Measurements from ENCODE around the gene PALMD.

DNA sequence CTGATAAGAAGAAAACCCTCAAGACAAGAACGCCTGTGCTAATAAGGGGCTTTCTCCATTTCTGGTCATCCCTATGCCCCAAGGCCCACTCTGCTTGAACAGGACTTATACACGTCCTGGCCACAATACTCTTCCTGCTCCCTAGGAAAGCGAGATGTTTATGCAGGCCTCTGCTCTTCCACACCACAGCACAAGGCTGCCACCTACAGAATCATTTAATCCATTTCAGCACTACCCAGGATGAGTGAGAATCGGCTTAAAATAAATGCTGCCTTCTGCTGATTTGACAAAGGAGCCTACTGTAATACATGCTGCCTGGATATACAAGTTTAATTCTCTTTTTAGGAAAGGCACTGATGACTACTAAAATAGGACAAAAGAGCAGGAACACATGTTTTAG, 91.1 kb downstream of the PALMD start:
- no peak for TF ChIP-seq POLR2A (IDR thresholded peaks at IDR 0.05)
- TF ChIP-seq, protein P1, sequence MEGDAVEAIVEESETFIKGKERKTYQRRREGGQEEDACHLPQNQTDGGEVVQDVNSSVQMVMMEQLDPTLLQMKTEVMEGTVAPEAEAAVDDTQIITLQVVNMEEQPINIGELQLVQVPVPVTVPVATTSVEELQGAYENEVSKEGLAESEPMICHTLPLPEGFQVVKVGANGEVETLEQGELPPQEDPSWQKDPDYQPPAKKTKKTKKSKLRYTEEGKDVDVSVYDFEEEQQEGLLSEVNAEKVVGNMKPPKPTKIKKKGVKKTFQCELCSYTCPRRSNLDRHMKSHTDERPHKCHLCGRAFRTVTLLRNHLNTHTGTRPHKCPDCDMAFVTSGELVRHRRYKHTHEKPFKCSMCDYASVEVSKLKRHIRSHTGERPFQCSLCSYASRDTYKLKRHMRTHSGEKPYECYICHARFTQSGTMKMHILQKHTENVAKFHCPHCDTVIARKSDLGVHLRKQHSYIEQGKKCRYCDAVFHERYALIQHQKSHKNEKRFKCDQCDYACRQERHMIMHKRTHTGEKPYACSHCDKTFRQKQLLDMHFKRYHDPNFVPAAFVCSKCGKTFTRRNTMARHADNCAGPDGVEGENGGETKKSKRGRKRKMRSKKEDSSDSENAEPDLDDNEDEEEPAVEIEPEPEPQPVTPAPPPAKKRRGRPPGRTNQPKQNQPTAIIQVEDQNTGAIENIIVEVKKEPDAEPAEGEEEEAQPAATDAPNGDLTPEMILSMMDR (IDR thresholded peaks at IDR 0.05): peak; percentile 35 to 71 (median 56)
